Esophagus squamous epithelium (tissue), 5 donors: ENCODE data around the gene SH3PXD2A. TPM values are rescaled to one million over a fixed set of nuclear protein-coding genes. Genes with fewer than 3 reads are reported as not detected.

Experiments used
- DNase-seq: peaks from one replicate; lab custom pipeline; 2025; lab: John Stamatoyannopoulos, UW
- H3K27ac ChIP-seq, 4 donors: fragments of 200-600 bp; sonication (generic); one replicate each; pipeline ENCODE4 v1.5.1; 2016 to 2019; ENCODE audit warnings: mild to moderate bottlenecking in 1 of 4
- H3K27me3 ChIP-seq, 4 donors: fragments of 200-600 bp; sonication (generic); 1 replicate in 3 of 4; 2 replicates in 1 of 4; pipeline versions ENCODE4 v1.5.1 to v1.6.0; 2017 to 2021; ENCODE audit warnings: antibody characterized with exemption in 1 of 4
- H3K36me3 ChIP-seq, 3 donors: fragments of 200-600 bp; sonication (generic); one replicate each; pipeline ENCODE4 v1.5.1; 2016 to 2019
- H3K4me1 ChIP-seq, 3 donors: fragments of 200-600 bp; sonication (generic); one replicate each; pipeline ENCODE4 v1.5.1; 2017 to 2019
- H3K4me3 ChIP-seq, 4 donors: fragments of 200-600 bp; sonication (generic); 1 replicate in 3 of 4; 2 replicates in 1 of 4; pipeline ENCODE4 v1.5.1; 2016 to 2019; ENCODE audit warnings: mild to moderate bottlenecking in 2 of 4, moderate library complexity in 1 of 4
- H3K9me3 ChIP-seq, 3 donors: fragments of 200-600 bp; sonication (generic); one replicate each; pipeline ENCODE4 v1.5.1; 2016 to 2019
- CTCF ChIP-seq, 6 experiments: fragments of 450-650 bp in 4 of 6; fragments of 200-600 bp in 2 of 6; sonication (generic) in 2 of 6; IDR thresholded peaks; one replicate each; pipeline ENCODE4 v1.5.1; 2016 to 2019; ENCODE audit warnings: antibody characterized with exemption in 6 of 6, mild to moderate bottlenecking in 4 of 6, moderate library complexity in 4 of 6
- POLR2A ChIP-seq, 4 donors: fragments of 450-650 bp; IDR thresholded peaks; one replicate each; pipeline ENCODE4 v1.6.1; 2017; ENCODE audit warnings: antibody characterized with exemption in 4 of 4, mild to moderate bottlenecking in 4 of 4, moderate library complexity in 3 of 4
- WGBS, 2 donors: methylation state at CpG; one replicate each; pipeline ENCODE4 v1.1.5; 2018; 5-methylcytosine and 5-hydroxymethylcytosine counted together
- intact Hi-C: fragments of 100-400 bp; cut with DNase I; formaldehyde crosslinking; loops from one replicate; pipeline ENCODE4 v1.15.0; 2022
- total RNA-seq, 4 donors: library from RNA; depleted of rRNA; stranded (reverse); fragments of >200 nt; gene quantifications; one replicate each; pipeline ENCODE4 v1.1.0, GENCODE V29; 2016
- donor health status: DM: yes; HTN: yes; CAD: no.

SH3PXD2A gene
- total RNA-seq, 4 donors from 2014 or later: 25.1 to 57.8 (median 42.7) TPM

- no peaks in the 10 kb centered on the region for H3K9me3 ChIP-seq
- peaks cover 20 to 94% (median 66%) of the 10 kb centered on the region in 3 donors for H3K4me1 ChIP-seq
- WGBS, 2 donors: 42 to 51% methylated on average over 4 to 6 of the region's 19 CpGs
- no peak overlapping the region for H3K4me3 ChIP-seq
- H3K27me3 ChIP-seq: no peaks in the 10 kb centered on the region
- no peak for DNase-seq
- H3K36me3 ChIP-seq: peaks cover 9 to 100% (median 30%) of the 10 kb centered on the region in 3 donors
- intact Hi-C loops: no loop called here
- TF ChIP-seq CTCF (IDR thresholded peaks at IDR 0.05): no peak
- no peak for TF ChIP-seq POLR2A (IDR thresholded peaks at IDR 0.05)
- H3K27ac ChIP-seq: peak overlapping the region; percentile 26 to 75 (median 70)
Observed at GRCh38 chr10:103618575-103619423, 236.6 kb downstream of the SH3PXD2A start.

- H3K36me3 ChIP-seq: peaks cover 19 to 100% (median 25%) of the 10 kb centered on the region in 3 donors
Observed at GRCh38 chr10:103617602-103618385, 237.6 kb downstream of the SH3PXD2A start.

GRCh38 chr10:103616705-103617601, 238.4 kb downstream of the SH3PXD2A start:
- no peak overlapping the region for H3K4me3 ChIP-seq
- peaks cover 13 to 90% (median 61%) of the 10 kb centered on the region in 3 donors for H3K4me1 ChIP-seq
- no peak for DNase-seq
- TF ChIP-seq POLR2A (IDR thresholded peaks at IDR 0.05) (no peak), CTCF (IDR thresholded peaks at IDR 0.05) (no peak)
- peaks cover 23 to 100% (median 24%) of the 10 kb centered on the region in 3 donors for H3K36me3 ChIP-seq
- intact Hi-C loops: no loop called here
- peak overlapping the region; percentile 33 to 75 (median 70) for H3K27ac ChIP-seq
- 53 to 75% methylated on average over 4 to 15 of the region's 20 CpGs for WGBS, 2 donors
- H3K27me3 ChIP-seq: no peaks in the 10 kb centered on the region
- no peaks in the 10 kb centered on the region for H3K9me3 ChIP-seq

More at GRCh38 chr10:103617602-103618385, 237.6 kb downstream of the SH3PXD2A start:
- H3K4me1 ChIP-seq: peaks cover 17 to 90% (median 66%) of the 10 kb centered on the region in 3 donors
- DNase-seq: no peak
- TF ChIP-seq CTCF (IDR thresholded peaks at IDR 0.05) (no peak), POLR2A (IDR thresholded peaks at IDR 0.05) (no peak)
- intact Hi-C loops: no loop called here
- H3K9me3 ChIP-seq: no peaks in the 10 kb centered on the region
- H3K27ac ChIP-seq: peak overlapping the region; percentile 33 to 75 (median 70)
- no peak overlapping the region for H3K4me3 ChIP-seq
- 79 to 92% methylated on average over 8 to 12 of the region's 13 CpGs for WGBS, 2 donors
- no peaks in the 10 kb centered on the region for H3K27me3 ChIP-seq

GRCh38 chr10:103614306-103615158, 240.8 kb downstream of the SH3PXD2A start:
- Histone ChIP-seq H3K9me3 (no peaks in the 10 kb centered on the region), H3K4me1 (peaks cover 11 to 66% (median 43%) of the 10 kb centered on the region in 3 donors), H3K27ac (peak overlapping the region; percentile 19 to 75 (median 70)), H3K4me3 (no peak overlapping the region), H3K27me3 (no peaks in the 10 kb centered on the region), H3K36me3 (peaks cover 23 to 100% (median 39%) of the 10 kb centered on the region in 3 donors)
- TF ChIP-seq CTCF (IDR thresholded peaks at IDR 0.05): no peak
- TF ChIP-seq POLR2A (IDR thresholded peaks at IDR 0.05): no peak
- WGBS, 2 donors: 67 to 68% methylated on average over 10 to 12 of the region's 14 CpGs
- intact Hi-C loops: no loop called here
- no peak for DNase-seq
